Smooth muscle cell of trachea (primary cell): ENCODE measurements around the gene LIPG. TPM values are rescaled to one million over a fixed set of nuclear protein-coding genes. Genes with fewer than 3 reads are reported as not detected.

Source experiments
- total RNA-seq: library from RNA; depleted of rRNA; stranded (reverse); fragments of >200 nt; gene quantifications from 2 replicates; pipeline ENCODE4 v1.2.1, GENCODE V29; 2014

Gene LIPG
- 0.58 and 0.83 TPM in 2 replicates for total RNA-seq

GRCh38 chr18:49561289-49562193 lies at the start of gene LIPG:
Gene LIPG, plus strand, starts transcription at chr18:49562057. Its CDS starts 252 bp downstream, at chr18:49562309.

Other genes with a start within 250 kb of the LIPG start
- 38.1 and 54.1 TPM in 2 replicates for gene DYM, start 101.4 kb upstream of the LIPG start, total RNA-seq
- 11.9 and 15.5 TPM in 2 replicates for gene C18orf32, start 74.8 kb upstream of the LIPG start, total RNA-seq
- 2,090 and 2,814 TPM in 2 replicates for gene RPL17, start 69.6 kb upstream of the LIPG start, total RNA-seq